ENCODE data around the gene BTBD3. TPM values are rescaled to one million over a fixed set of nuclear protein-coding genes. Genes with fewer than 3 reads are reported as not detected.
A peak's percentile ranks its signal among the peaks of the same experiment; 100 is the strongest.

BTBD3 gene
- total and polyA plus RNA-seq, 9 donors, result 31.3 to 50.3 (median 39.0) TPM

DNA sequence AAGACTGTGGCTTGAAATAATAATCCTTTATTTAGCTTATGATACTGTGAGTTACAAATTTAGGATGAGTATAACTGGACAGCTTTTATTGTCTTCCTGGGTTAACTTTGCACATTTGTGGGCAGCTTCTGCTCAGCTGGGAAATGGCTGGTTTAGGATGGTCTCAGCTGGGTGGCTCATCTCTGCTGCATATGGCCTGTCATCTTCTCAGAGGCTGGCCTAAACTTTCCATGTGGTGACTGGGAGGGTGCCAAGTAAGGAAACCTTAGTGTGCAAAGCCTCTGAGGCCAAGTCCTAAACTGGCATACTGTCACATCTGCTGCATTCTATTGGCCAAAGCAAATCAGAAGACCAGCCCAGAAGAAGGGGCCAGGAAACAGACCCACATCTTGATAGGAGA is 40.2 kb downstream of the BTBD3 start:
- no peak for DNase-seq
- no peak overlapping the region for H3K27ac ChIP-seq (ENCODE audit: low read length)
- H3K36me3 ChIP-seq (ENCODE audit: control insufficient read depth, insufficient read depth, low read length), result no peaks in the 10 kb centered on the region
- H3K9me3 ChIP-seq (replicated peaks; ENCODE audit: control insufficient read depth, low read depth, low read length), result peaks cover 6% of the 10 kb centered on the region
- H3K27me3 ChIP-seq (ENCODE audit: control insufficient read depth, insufficient read depth, low read length), result no peaks in the 10 kb centered on the region
- H3K4me1 ChIP-seq (ENCODE audit: control insufficient read depth, insufficient read depth, low read length), result no peaks in the 10 kb centered on the region
- no peak overlapping the region for H3K4me3 ChIP-seq (ENCODE audit: low read length)

DNA sequence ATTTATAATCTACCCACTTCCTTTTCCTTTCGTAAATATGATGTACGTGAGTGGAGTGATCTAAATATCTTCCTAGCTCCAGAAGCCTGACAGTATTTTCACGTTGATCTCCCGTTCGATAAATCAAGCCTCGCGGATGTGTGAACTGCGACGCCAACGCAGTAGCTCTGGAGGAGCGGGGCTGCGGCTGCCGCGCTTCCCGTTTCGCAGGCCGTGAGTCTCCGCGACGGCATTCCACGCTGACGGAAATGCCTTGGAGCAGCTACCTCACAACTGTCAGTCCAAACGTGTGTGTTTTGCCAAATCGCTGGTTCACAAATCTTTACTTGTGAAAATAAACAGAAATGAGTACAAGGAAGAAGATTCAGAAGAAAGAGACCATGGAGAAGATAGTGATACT is 41.2 kb downstream of the BTBD3 start:
- 67% methylated on average over 21 of the region's 24 CpGs for WGBS (ENCODE audit: insufficient coverage)
- H3K27ac ChIP-seq (ENCODE audit: low read length), result no peak overlapping the region
- no peaks in the 10 kb centered on the region for H3K36me3 ChIP-seq (ENCODE audit: control insufficient read depth, insufficient read depth, low read length)
- H3K4me1 ChIP-seq (ENCODE audit: control insufficient read depth, insufficient read depth, low read length), result no peaks in the 10 kb centered on the region
- H3K9me3 ChIP-seq (replicated peaks; ENCODE audit: control insufficient read depth, low read depth, low read length), result peaks cover 6% of the 10 kb centered on the region
- DNase-seq, result no peak
- no peaks in the 10 kb centered on the region for H3K27me3 ChIP-seq (ENCODE audit: control insufficient read depth, insufficient read depth, low read length)
- H3K4me3 ChIP-seq (ENCODE audit: low read length), result no peak overlapping the region

DNA sequence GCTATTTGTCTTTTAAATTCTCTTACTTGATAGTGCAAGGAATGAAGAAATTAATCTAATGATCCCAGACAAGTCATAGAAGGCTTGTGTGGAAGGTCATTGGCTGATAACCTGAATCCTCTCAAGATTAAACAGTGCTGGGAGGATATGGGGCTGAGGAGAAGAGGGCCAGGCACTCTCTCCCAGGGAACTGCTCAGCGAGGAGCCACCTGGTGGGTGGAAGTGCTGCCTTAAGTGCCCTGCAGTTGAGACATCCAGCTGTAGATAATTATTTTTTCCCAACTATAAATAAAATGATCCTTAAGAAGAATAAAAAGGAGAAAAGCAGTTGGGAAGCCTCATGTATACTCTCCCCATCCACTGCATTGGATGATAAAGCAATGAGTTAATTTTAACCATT is 47.9 kb downstream of the BTBD3 start:
- H3K27me3 ChIP-seq (ENCODE audit: control insufficient read depth, insufficient read depth, low read length), result no peaks in the 10 kb centered on the region
- no peak for DNase-seq
- no peaks in the 10 kb centered on the region for H3K36me3 ChIP-seq (ENCODE audit: control insufficient read depth, insufficient read depth, low read length)
- no peak overlapping the region for H3K27ac ChIP-seq (ENCODE audit: low read length)
- H3K4me3 ChIP-seq (ENCODE audit: low read length), result no peak overlapping the region
- no CpG with 5 or more reads among the region's 1 CpG for WGBS (ENCODE audit: insufficient coverage)
- H3K9me3 ChIP-seq (replicated peaks; ENCODE audit: control insufficient read depth, low read depth, low read length), result no peaks in the 10 kb centered on the region
- H3K4me1 ChIP-seq (ENCODE audit: control insufficient read depth, insufficient read depth, low read length), result no peaks in the 10 kb centered on the region

DNA sequence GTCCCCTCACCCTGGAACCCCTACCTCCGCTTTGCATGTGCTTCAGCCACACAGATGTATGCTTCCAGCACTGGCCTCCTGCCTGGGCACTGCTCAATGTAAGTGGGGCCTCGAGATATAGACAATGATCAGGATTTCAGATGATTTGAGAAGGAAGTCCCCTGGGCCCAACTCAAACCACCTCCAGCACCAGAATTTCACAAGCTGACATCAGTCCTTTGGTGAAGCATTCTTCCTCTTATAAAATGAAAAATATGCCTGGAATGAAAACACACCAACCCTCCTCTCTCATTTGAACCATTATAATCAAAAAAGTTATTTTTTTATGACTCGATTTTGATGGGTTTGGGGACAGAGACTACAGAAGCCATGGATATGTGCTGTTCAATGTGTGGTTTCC is 48.5 kb downstream of the BTBD3 start:
- H3K27me3 ChIP-seq (ENCODE audit: control insufficient read depth, insufficient read depth, low read length), result no peaks in the 10 kb centered on the region
- no peaks in the 10 kb centered on the region for H3K9me3 ChIP-seq (replicated peaks; ENCODE audit: control insufficient read depth, low read depth, low read length)
- DNase-seq, result no peak
- H3K4me1 ChIP-seq (ENCODE audit: control insufficient read depth, insufficient read depth, low read length), result no peaks in the 10 kb centered on the region
- no peak overlapping the region for H3K4me3 ChIP-seq (ENCODE audit: low read length)
- H3K27ac ChIP-seq (ENCODE audit: low read length), result no peak overlapping the region
- WGBS (ENCODE audit: insufficient coverage), result no CpG with 5 or more reads among the region's 3 CpGs
- H3K36me3 ChIP-seq (ENCODE audit: control insufficient read depth, insufficient read depth, low read length), result no peaks in the 10 kb centered on the region

DNA sequence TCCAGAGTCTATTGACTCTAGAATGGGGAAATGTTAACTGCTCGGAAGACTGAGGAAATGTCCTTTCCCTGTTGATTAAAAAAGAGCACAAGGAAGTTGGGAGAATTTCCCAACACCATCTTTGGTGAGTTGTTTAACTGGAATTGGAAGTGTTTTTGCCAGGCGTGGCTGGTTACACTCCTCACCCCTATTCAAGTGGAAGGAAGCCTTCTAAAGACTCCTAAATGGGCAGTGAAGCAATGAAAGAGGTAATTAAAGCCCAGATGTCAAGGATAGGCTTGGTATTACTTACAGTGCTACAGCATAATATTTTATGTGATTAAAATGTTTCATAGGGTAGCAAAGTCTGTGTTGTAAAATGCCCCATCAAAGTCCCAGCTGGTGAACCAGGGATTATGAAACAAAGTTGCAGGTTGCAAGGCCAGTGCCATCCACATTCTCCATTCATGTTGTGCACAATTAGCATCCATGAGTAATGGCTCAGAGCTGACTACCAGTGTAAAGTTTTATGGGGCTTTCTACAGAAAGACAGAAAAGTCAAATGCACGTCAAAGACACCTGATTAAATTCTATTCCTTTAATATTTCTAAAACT is 52.6 kb downstream of the BTBD3 start:
- no peak overlapping the region for H3K27ac ChIP-seq (ENCODE audit: low read length)
- H3K4me1 ChIP-seq (ENCODE audit: control insufficient read depth, insufficient read depth, low read length), result no peaks in the 10 kb centered on the region
- no peaks in the 10 kb centered on the region for H3K27me3 ChIP-seq (ENCODE audit: control insufficient read depth, insufficient read depth, low read length)
- no peak for DNase-seq
- no peaks in the 10 kb centered on the region for H3K36me3 ChIP-seq (ENCODE audit: control insufficient read depth, insufficient read depth, low read length)
- H3K9me3 ChIP-seq (replicated peaks; ENCODE audit: control insufficient read depth, low read depth, low read length), result no peaks in the 10 kb centered on the region
- H3K4me3 ChIP-seq (ENCODE audit: low read length), result no peak overlapping the region
- WGBS (ENCODE audit: insufficient coverage), result no CpG with 5 or more reads among the region's 3 CpGs

DNA sequence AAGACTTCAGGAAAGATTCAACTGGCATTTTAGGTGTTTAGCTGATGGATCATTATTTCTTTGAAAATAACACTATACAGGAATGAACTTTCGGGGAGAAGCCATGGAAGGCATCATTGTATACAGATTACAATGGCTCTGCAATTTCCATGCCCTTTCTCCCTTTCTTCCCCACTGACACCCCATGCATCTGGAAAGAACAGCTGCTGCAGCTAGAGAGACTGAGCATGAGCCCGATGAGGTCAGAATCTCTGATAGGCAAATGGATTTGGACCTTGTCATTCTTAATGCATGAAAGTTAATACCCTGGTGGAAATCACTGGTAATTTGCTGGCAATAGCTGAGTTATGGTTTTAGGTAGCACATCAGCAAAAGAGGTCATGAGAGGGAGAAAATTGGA is 54.8 kb downstream of the BTBD3 start:
- WGBS (ENCODE audit: insufficient coverage), result 89% methylated on average over 1 of the region's 2 CpGs
- Histone ChIP-seq H3K9me3 (replicated peaks; ENCODE audit: control insufficient read depth, low read depth, low read length) (peaks cover 3% of the 10 kb centered on the region), H3K27me3 (ENCODE audit: control insufficient read depth, insufficient read depth, low read length) (no peaks in the 10 kb centered on the region), H3K36me3 (ENCODE audit: control insufficient read depth, insufficient read depth, low read length) (no peaks in the 10 kb centered on the region), H3K4me1 (ENCODE audit: control insufficient read depth, insufficient read depth, low read length) (no peaks in the 10 kb centered on the region), H3K4me3 (ENCODE audit: low read length) (no peak overlapping the region), H3K27ac (ENCODE audit: low read length) (no peak overlapping the region)
- peak; percentile 19 for DNase-seq

Data from muscle of leg (tissue), 11 donors.